ENCODE measurements around the gene RANBP3.
"Not testable (repeated sequence)": the region's sequence is repeated elsewhere in the genome, so short reads cannot be mapped to it uniquely, and the experiment has no call there.

RANBP3 gene

GRCh38 chr19:5963855-5964254 is 14.1 kb downstream of the RANBP3 start:
- DNase-seq: no peak

- DNase-seq: not testable (repeated sequence)
These were observed 14.7 kb downstream of the RANBP3 start for GRCh38 chr19:5963259-5963658.

GRCh38 chr19:5961969-5962945 is 15.7 kb downstream of the RANBP3 start:
- peak; percentile 70 for DNase-seq

GRCh38 chr19:5961641-5961968 is 16.3 kb downstream of the RANBP3 start:
- not testable (repeated sequence) for DNase-seq

GRCh38 chr19:5960005-5961001 is 17.6 kb downstream of the RANBP3 start:
- DNase-seq: no peak

GRCh38 chr19:5959260-5960004 is 18.5 kb downstream of the RANBP3 start:
- DNase-seq: no peak

- no peak for DNase-seq
These were observed 19.2 kb downstream of the RANBP3 start for GRCh38 chr19:5958851-5959122.

GRCh38 chr19:5958074-5958850 is 19.7 kb downstream of the RANBP3 start:
- DNase-seq: no peak

- DNase-seq: no peak
These were observed 20.8 kb downstream of the RANBP3 start for GRCh38 chr19:5957170-5957569.

GRCh38 chr19:5956728-5957127 is 21.2 kb downstream of the RANBP3 start:
- no peak for DNase-seq

GRCh38 chr19:5956323-5956722 is 21.6 kb downstream of the RANBP3 start:
- DNase-seq: no peak

- no peak for DNase-seq
These were observed 22.4 kb downstream of the RANBP3 start for GRCh38 chr19:5955636-5955935.

- no peak for DNase-seq
These were observed 23.6 kb downstream of the RANBP3 start for GRCh38 chr19:5954293-5954692.

GRCh38 chr19:5953680-5954213 is 24.2 kb downstream of the RANBP3 start:
- DNase-seq: peak; percentile 54

- no peak for DNase-seq
These were observed 24.8 kb downstream of the RANBP3 start for GRCh38 chr19:5953030-5953589.

GRCh38 chr19:5952193-5953029 is 25.5 kb downstream of the RANBP3 start:
- no peak for DNase-seq

- no peak for DNase-seq
These were observed 26.5 kb downstream of the RANBP3 start for GRCh38 chr19:5951338-5951861.

GRCh38 chr19:5950741-5951140 is 27.2 kb downstream of the RANBP3 start:
- DNase-seq: no peak

- peak; percentile 47 for DNase-seq
These were observed 28.1 kb downstream of the RANBP3 start for GRCh38 chr19:5949792-5950305.

Data from stimulated activated CD8-positive, alpha-beta memory T cell treated with anti-CD3 and anti-CD28 coated beads, Interleukin-4, amount 100 ng/mL, for 48 hours (primary cell).